ENCODE measurements around the gene FOXP1.

GRCh38 chr3:71294919-71295318, 288.6 kb downstream of the FOXP1 start:
- no peak for TF ChIP-seq CTCF (IDR thresholded peaks at IDR 0.05)
- TF ChIP-seq POLR2A (IDR thresholded peaks at IDR 0.05) = no peak

All from adrenal gland (tissue), 5 donors.